ENCODE data around the gene RPL37A. TPM values are rescaled to one million over a fixed set of nuclear protein-coding genes. Genes with fewer than 3 reads are reported as not detected.
A peak's percentile ranks its signal among the peaks of the same experiment; 100 is the strongest.

RPL37A gene
- total and polyA plus RNA-seq, 9 of the 15 experiments (the other 6 are each of a cell fraction or from before 2014, with no cell fraction given) = 1,938 to 3,349 (median 2,436) TPM

DNA sequence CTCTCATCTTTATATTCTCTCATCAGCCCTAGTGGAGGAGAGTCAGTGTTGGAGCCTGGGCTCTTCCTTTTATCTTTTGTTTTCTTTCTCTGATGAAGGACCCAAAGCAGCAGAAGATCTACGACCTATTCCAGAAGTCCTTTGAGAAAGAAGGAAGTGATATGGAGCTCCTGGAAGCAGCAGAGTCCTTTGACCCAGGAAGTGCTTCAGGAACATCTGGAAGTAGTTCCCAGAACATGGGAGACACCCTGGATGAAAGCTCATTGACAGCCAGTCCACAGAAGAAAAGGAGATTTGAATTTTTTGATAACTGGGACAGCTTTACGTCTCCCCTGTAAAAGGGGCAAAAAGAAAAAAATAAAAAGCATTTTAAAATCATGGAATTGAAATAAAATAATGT is 16.0 kb upstream of the RPL37A start:
- no peak overlapping the region for H3K27ac ChIP-seq (ENCODE audit: extremely low read depth, low read depth, low read length)
- H3K4me3 ChIP-seq = no peak overlapping the region
- FAIRE-seq (no peak), ATAC-seq (no peak), DNase-seq (ENCODE audit: extremely low read depth in 1 of 4, low spot score in 3 of 4) (no peak)
- in situ Hi-C loops (cut with MboI) (no loop called here), intact Hi-C loops (cut with micrococcal nuclease) (no loop called here)
- H3K36me3 ChIP-seq (ENCODE audit: control insufficient read depth, insufficient read depth, low read length) = peaks cover 25% of the 10 kb centered on the region; the same call in 1 of the 3 replicates
- H3K9me3 ChIP-seq (replicated peaks; ENCODE audit: control insufficient read depth, insufficient read depth, low read depth, low read length) = no peaks in the 10 kb centered on the region
- no peaks in the 10 kb centered on the region for H3K79me2 ChIP-seq (ENCODE audit: control insufficient read depth, insufficient read depth, low read length)
- TF ChIP-seq GABPA (tag; conservative IDR thresholded peaks at IDR 0.05; ENCODE audit: low read depth) (peak; percentile 46; the same call in 1 of the 2 replicates), NR2C2 (CRISPR knock-in tag; IDR thresholded peaks at IDR 0.05) (no peak), NR2C2 (tag; IDR thresholded peaks at IDR 0.05) (peak; percentile 83), ARNT (IDR thresholded peaks at IDR 0.05) (no peak), NR2C1 (IDR thresholded peaks at IDR 0.05) (peak; percentile 83), NR2C1 (tag; IDR thresholded peaks at IDR 0.05) (peak; percentile 93)
- TF ChIP-seq, protein P1, sequence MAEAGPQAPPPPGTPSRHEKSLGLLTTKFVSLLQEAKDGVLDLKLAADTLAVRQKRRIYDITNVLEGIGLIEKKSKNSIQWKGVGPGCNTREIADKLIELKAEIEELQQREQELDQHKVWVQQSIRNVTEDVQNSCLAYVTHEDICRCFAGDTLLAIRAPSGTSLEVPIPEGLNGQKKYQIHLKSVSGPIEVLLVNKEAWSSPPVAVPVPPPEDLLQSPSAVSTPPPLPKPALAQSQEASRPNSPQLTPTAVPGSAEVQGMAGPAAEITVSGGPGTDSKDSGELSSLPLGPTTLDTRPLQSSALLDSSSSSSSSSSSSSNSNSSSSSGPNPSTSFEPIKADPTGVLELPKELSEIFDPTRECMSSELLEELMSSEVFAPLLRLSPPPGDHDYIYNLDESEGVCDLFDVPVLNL (CRISPR knock-in tag; IDR thresholded peaks at IDR 0.05; ENCODE audit: low read depth) = no peak
- TF ChIP-seq, protein P2, sequence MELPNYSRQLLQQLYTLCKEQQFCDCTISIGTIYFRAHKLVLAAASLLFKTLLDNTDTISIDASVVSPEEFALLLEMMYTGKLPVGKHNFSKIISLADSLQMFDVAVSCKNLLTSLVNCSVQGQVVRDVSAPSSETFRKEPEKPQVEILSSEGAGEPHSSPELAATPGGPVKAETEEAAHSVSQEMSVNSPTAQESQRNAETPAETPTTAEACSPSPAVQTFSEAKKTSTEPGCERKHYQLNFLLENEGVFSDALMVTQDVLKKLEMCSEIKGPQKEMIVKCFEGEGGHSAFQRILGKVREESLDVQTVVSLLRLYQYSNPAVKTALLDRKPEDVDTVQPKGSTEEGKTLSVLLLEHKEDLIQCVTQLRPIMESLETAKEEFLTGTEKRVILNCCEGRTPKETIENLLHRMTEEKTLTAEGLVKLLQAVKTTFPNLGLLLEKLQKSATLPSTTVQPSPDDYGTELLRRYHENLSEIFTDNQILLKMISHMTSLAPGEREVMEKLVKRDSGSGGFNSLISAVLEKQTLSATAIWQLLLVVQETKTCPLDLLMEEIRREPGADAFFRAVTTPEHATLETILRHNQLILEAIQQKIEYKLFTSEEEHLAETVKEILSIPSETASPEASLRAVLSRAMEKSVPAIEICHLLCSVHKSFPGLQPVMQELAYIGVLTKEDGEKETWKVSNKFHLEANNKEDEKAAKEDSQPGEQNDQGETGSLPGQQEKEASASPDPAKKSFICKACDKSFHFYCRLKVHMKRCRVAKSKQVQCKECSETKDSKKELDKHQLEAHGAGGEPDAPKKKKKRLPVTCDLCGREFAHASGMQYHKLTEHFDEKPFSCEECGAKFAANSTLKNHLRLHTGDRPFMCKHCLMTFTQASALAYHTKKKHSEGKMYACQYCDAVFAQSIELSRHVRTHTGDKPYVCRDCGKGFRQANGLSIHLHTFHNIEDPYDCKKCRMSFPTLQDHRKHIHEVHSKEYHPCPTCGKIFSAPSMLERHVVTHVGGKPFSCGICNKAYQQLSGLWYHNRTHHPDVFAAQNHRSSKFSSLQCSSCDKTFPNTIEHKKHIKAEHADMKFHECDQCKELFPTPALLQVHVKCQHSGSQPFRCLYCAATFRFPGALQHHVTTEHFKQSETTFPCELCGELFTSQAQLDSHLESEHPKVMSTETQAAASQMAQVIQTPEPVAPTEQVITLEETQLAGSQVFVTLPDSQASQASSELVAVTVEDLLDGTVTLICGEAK (IDR thresholded peaks at IDR 0.05) = peak; percentile 66
- TF ChIP-seq, protein P2 (CRISPR knock-in tag; IDR thresholded peaks at IDR 0.05) = no peak
- POLR2A ChIA-PET = interaction anchor here (1.1 kb wide), 1 partner anchor 15 kb away, joined by 3 read pairs; no protein-coding TSS in a partner anchor
- H2AFZ ChIP-seq (ENCODE audit: low read depth, low read length) = no peak overlapping the region
- H3K4me2 ChIP-seq (ENCODE audit: insufficient read depth, low read length) = no peak overlapping the region
- H3K4me1 ChIP-seq (replicated peaks in 1 of 2; ENCODE audit: control insufficient read depth in 2 of 2, insufficient read depth in 2 of 2, low read length in 2 of 2) = no peaks in the 10 kb centered on the region; a peak in 2 of 5 replicates
- H4K20me1 ChIP-seq (replicated peaks; ENCODE audit: control insufficient read depth, insufficient read depth, low read length) = no peaks in the 10 kb centered on the region
- CTCF ChIA-PET (ENCODE audit: low intra/inter-chr PET ratio) = no interaction called here
- WGBS (ENCODE audit: insufficient coverage, low coverage, missing lambda C conversion rate) = 70% methylated on average over 2 of the region's 2 CpGs
- no peaks in the 10 kb centered on the region for H3K27me3 ChIP-seq (ENCODE audit: control insufficient read depth in 2 of 2, insufficient read depth in 2 of 2, low read length in 2 of 2)
- no TSS peak for BruUV-seq (replicated peaks)
- no peak overlapping the region for H3K9ac ChIP-seq (ENCODE audit: insufficient read depth in 1 of 2, low read depth in 2 of 2, low read length in 2 of 2)
- H3K9me1 ChIP-seq (ENCODE audit: control insufficient read depth, insufficient read depth, low read length) = no peaks in the 10 kb centered on the region
